Ovary (tissue), 1 donor: ENCODE measurements around the gene PAX8.

Experiments used
- EP300 ChIP-seq: sonication (generic); formaldehyde crosslinking; IDR thresholded peaks from one replicate; pipeline ENCODE4 v1.6.1; 2017; ENCODE audit warnings: antibody characterized with exemption
- POLR2A ChIP-seq: fragments of 450-650 bp; IDR thresholded peaks from one replicate; pipeline ENCODE4 v1.6.1; 2017; ENCODE audit warnings: antibody characterized with exemption, mild to moderate bottlenecking, moderate library complexity

- TF ChIP-seq POLR2A (no peak), EP300 (peak; percentile 15)
Measured at GRCh38 chr2:113240150-113240914, 38.4 kb downstream of the PAX8 start.
